ENCODE measurements around the gene PLIN4.
"Not testable (repeated sequence)": the region's sequence is repeated elsewhere in the genome, so short reads cannot be mapped to it uniquely, and the experiment has no call there.

GRCh38 chr19:4563562-4563961, 45.3 kb upstream of the PLIN4 start:
- TF ChIP-seq EZH2 (IDR thresholded peaks at IDR 0.05; ENCODE audit: insufficient read depth, poor library complexity, severe bottlenecking); EZH2phosphoT487 (IDR thresholded peaks at IDR 0.05; ENCODE audit: insufficient read depth, low read depth): not testable (repeated sequence)
